Loucy (cell line): Measurements from ENCODE around the gene WDHD1.
"Not testable (repeated sequence)": the region's sequence is repeated elsewhere in the genome, so short reads cannot be mapped to it uniquely, and the experiment has no call there.

Source experiments
- EZH2phosphoT487 ChIP-seq: fragments of 200-600 bp; IDR thresholded peaks from 2 replicates; pipeline ENCODE4 v1.6.1; 2018; ENCODE audit warnings: antibody characterized with exemption, mild to moderate bottlenecking, moderate library complexity, borderline replicate concordance
- TF ChIP-seq, protein P1 (sequence below): fragments of 200-600 bp; sonication (generic); conservative IDR thresholded peaks from 2 replicates; pipeline ENCODE4 v1.5.1; 2014; ENCODE audit warnings: mild to moderate bottlenecking, antibody characterized with exemption, low read length

DNA sequence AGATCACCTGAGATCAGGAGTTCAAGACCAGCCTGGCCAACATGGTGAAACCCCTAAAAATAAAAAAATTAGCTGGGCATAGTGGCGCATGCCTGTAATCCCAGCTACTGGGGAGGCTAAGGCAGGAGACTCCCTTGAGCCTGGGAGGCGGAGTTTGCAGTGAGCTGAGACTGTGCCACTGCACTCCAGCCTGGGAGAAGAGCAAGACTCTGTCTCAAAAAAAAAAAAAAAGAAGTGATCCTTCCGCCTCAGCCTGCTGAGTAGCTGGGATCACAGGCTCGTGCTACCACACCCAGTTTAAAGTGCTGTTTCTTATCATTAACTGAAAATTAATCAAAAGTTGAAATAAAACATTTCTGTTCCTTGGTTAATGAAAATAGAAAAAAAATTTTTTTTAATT is 117.9 kb downstream of the WDHD1 start:
- TF ChIP-seq, protein P1, sequence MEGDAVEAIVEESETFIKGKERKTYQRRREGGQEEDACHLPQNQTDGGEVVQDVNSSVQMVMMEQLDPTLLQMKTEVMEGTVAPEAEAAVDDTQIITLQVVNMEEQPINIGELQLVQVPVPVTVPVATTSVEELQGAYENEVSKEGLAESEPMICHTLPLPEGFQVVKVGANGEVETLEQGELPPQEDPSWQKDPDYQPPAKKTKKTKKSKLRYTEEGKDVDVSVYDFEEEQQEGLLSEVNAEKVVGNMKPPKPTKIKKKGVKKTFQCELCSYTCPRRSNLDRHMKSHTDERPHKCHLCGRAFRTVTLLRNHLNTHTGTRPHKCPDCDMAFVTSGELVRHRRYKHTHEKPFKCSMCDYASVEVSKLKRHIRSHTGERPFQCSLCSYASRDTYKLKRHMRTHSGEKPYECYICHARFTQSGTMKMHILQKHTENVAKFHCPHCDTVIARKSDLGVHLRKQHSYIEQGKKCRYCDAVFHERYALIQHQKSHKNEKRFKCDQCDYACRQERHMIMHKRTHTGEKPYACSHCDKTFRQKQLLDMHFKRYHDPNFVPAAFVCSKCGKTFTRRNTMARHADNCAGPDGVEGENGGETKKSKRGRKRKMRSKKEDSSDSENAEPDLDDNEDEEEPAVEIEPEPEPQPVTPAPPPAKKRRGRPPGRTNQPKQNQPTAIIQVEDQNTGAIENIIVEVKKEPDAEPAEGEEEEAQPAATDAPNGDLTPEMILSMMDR = not testable (repeated sequence)
- TF ChIP-seq EZH2phosphoT487 = not testable (repeated sequence)
